Lower leg skin (tissue), 3 donors: Measurements from ENCODE around the gene CFAP54.

ENCODE experiments used
- CTCF ChIP-seq, 3 donors: fragments of 450-650 bp; IDR thresholded peaks; one replicate each; pipeline ENCODE4 v1.5.1; 2016; ENCODE audit warnings: antibody characterized with exemption in 3 of 3, mild to moderate bottlenecking in 3 of 3, moderate library complexity in 2 of 3
- POLR2A ChIP-seq, 2 donors: fragments of 450-650 bp; IDR thresholded peaks; one replicate each; pipeline ENCODE4 v1.6.1; 2016 to 2017; ENCODE audit warnings: antibody characterized with exemption in 2 of 2, mild to moderate bottlenecking in 1 of 2, moderate library complexity in 1 of 2

DNA sequence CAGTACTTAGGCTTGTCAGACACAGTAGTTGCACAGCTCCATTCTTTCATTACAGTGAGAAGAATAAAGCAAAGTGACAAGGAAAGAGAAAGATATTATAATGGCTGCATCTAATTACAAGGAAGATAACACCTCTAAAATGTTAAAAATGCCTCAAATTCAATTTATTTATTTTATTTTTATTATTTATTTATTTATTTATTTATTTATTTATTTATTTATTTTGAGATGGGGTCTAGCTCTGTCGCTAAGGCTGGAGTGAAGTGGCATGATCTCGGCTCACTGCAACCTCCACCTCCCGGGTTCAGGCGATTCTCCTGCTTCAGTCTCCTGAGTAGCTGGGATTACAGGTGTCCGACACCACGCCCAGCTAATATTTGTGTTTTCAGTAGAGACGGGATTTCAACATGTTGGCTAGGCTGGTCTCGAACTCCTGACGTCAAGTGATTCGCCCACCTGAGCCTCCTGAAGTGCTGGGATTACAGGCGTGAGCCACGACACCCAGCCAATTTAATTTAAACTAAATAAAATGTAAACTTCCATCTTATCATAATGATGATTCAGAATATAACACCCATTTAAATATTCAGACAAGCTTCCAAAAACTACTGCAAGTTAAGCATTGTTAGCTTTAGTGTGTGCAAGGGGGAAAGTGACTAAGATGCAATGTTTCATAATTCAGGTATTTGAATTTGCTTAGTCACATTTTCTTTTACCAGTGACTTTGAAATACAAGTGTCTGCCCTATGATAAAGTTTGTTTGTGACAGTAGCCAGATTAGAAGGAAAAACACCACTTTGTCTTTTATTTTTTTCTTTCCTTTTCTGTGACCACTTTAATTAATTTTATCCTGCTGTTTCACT, 2.4 kb upstream of the CFAP54 start:
- no peak for TF ChIP-seq CTCF (IDR thresholded peaks at IDR 0.05)
- no peak for TF ChIP-seq POLR2A (IDR thresholded peaks at IDR 0.05)
